Measurements from ENCODE around the gene COBL.

Gene COBL

DNA sequence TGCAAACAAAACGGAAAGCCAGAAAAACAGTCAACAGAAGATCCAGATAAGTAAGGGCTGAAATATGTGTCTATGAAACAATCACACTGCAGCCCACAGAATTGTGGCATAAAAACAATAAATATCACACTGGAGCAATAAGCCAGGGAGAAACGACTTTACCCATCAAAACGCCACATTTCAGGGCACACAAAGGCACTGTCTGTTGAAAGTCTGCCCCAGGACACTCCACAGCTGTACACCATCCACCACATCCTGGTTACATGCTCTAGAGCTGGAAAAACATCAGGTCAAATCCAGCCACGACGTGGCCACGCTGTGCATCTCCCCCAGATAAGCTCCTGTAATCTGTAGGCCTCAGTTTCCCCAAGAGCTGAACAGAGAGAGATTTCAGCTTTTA, 88.7 kb downstream of the COBL start:
- H3K4me2 ChIP-seq (ENCODE audit: low read length): no peak overlapping the region
- no peaks in the 10 kb centered on the region for H3F3A ChIP-seq (ENCODE audit: control insufficient read depth, insufficient read depth)
- no peaks in the 10 kb centered on the region for H3K27me3 ChIP-seq (ENCODE audit: control insufficient read depth, low read length)
- no peaks in the 10 kb centered on the region for H3K9me2 ChIP-seq (replicated peaks; ENCODE audit: control insufficient read depth, low read length)
- H3K4me1 ChIP-seq (ENCODE audit: control insufficient read depth, low read length): no peaks in the 10 kb centered on the region
- H3K79me2 ChIP-seq (ENCODE audit: control insufficient read depth, low read length): no peaks in the 10 kb centered on the region
- no peaks in the 10 kb centered on the region for H4K20me1 ChIP-seq (ENCODE audit: control insufficient read depth, insufficient read depth, low read depth, low read length)
- TF ChIP-seq EZH2phosphoT487 (IDR thresholded peaks at IDR 0.05; ENCODE audit: borderline replicate concordance, low read length) (no peak), CTCF (IDR thresholded peaks at IDR 0.05; ENCODE audit: low read depth, low read length, poor library complexity, severe bottlenecking) (no peak)
- no peak overlapping the region for H3K27ac ChIP-seq (ENCODE audit: low read depth, low read length)
- H3K9me3 ChIP-seq (ENCODE audit: control insufficient read depth, insufficient read depth, low read length): no peaks in the 10 kb centered on the region
- no peaks in the 10 kb centered on the region for H3K36me3 ChIP-seq (ENCODE audit: control insufficient read depth, low read length)
- H3K4me3 ChIP-seq (ENCODE audit: low read length): no peak overlapping the region

DNA sequence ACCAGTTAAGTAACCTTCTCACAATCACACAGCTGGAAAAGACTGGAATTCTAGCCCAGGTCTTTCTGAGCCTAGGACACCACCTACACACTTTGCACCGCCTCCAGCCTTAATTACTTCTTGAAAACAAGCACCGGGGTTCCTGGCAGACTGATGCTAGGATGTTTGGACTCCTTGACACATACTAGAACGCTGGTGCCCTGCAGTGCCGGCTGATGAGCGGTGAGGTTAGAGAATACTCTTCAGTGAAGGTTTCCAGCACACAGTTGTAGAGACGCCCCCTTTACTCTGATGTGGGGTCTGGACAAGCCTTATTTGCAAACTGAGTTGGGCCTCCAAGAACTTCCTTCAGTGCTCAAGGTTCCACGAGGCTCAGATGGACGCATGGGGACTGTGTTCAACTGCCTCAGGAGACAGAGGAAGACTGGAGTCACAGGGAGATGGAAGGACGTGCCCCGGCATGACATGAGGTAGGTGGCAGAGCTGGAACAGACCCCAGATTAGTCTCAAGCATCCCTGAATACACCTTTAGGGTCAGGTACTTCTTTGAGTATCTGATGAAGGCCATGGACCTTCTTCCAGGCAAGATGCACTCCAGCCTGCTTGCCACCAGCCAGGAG, 89.6 kb downstream of the COBL start:
- Histone ChIP-seq H3K27me3 (ENCODE audit: control insufficient read depth, low read length) (no peaks in the 10 kb centered on the region), H3F3A (ENCODE audit: control insufficient read depth, insufficient read depth) (no peaks in the 10 kb centered on the region), H3K36me3 (ENCODE audit: control insufficient read depth, low read length) (no peaks in the 10 kb centered on the region), H3K4me1 (ENCODE audit: control insufficient read depth, low read length) (no peaks in the 10 kb centered on the region), H3K4me3 (ENCODE audit: low read length) (no peak overlapping the region), H3K9me3 (ENCODE audit: control insufficient read depth, insufficient read depth, low read length) (no peaks in the 10 kb centered on the region), H4K20me1 (ENCODE audit: control insufficient read depth, insufficient read depth, low read depth, low read length) (no peaks in the 10 kb centered on the region), H3K79me2 (ENCODE audit: control insufficient read depth, low read length) (no peaks in the 10 kb centered on the region), H3K9me2 (replicated peaks; ENCODE audit: control insufficient read depth, low read length) (no peaks in the 10 kb centered on the region), H3K4me2 (ENCODE audit: low read length) (no peak overlapping the region), H3K27ac (ENCODE audit: low read depth, low read length) (no peak overlapping the region)
- TF ChIP-seq EZH2phosphoT487 (IDR thresholded peaks at IDR 0.05; ENCODE audit: borderline replicate concordance, low read length) (no peak), CTCF (IDR thresholded peaks at IDR 0.05; ENCODE audit: low read depth, low read length, poor library complexity, severe bottlenecking) (no peak)

DNA sequence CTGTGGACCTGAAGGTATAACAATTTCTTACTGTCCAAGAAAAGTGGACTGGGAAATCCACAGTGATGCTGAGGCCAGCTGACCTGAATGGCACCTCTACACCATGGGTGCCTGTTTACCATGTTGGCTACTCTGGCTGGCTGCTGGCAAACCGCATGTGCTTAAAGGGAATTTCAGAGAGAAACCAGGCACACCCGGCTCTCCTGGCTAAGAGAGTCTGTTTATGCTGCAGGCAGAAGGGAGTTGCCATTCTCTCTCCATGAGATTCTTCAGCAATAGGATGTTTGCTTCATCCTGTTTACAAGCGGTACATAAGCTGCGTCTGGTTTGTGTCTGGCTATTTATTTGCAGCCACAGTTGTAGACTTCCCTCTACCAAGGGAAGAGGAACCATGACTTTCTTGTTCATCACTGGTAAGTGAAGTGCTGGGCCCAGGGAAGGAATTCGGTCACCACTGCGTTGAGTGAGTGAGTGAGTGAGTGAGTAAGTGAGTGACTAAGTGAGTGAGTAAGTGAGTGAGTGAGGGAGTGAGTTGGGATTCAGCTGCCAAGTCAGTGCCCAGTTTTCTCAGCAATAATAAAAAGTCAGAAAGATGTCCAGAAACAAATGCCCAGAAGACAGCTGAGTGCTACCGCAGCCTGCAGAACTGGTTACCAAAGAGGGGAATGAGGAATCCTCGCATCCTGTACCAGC, 90.4 kb downstream of the COBL start:
- Histone ChIP-seq H3F3A (ENCODE audit: control insufficient read depth, insufficient read depth) (no peaks in the 10 kb centered on the region), H3K4me2 (ENCODE audit: low read length) (no peak overlapping the region), H3K27ac (ENCODE audit: low read depth, low read length) (no peak overlapping the region), H3K4me3 (ENCODE audit: low read length) (no peak overlapping the region), H3K9me3 (ENCODE audit: control insufficient read depth, insufficient read depth, low read length) (no peaks in the 10 kb centered on the region), H3K36me3 (ENCODE audit: control insufficient read depth, low read length) (no peaks in the 10 kb centered on the region), H3K27me3 (ENCODE audit: control insufficient read depth, low read length) (no peaks in the 10 kb centered on the region), H3K9me2 (replicated peaks; ENCODE audit: control insufficient read depth, low read length) (no peaks in the 10 kb centered on the region), H3K79me2 (ENCODE audit: control insufficient read depth, low read length) (no peaks in the 10 kb centered on the region), H4K20me1 (ENCODE audit: control insufficient read depth, insufficient read depth, low read depth, low read length) (no peaks in the 10 kb centered on the region), H3K4me1 (ENCODE audit: control insufficient read depth, low read length) (no peaks in the 10 kb centered on the region)
- TF ChIP-seq CTCF (IDR thresholded peaks at IDR 0.05; ENCODE audit: low read depth, low read length, poor library complexity, severe bottlenecking) (no peak), EZH2phosphoT487 (IDR thresholded peaks at IDR 0.05; ENCODE audit: borderline replicate concordance, low read length) (no peak)
